NCI-H82 treated with DMSO at 0.1 percent for 48 hours (cell line): Measurements from ENCODE around the gene ESAM.
"Not testable (repeated sequence)": the region's sequence is repeated elsewhere in the genome, so short reads cannot be mapped to it uniquely, and the experiment has no call there.

Experiments
- DNase-seq: peaks from one replicate; lab custom pipeline; 2025; ENCODE audit not compliant: unreplicated experiment; lab: John Stamatoyannopoulos, UW

The ESAM gene

GRCh38 chr11:124776865-124777645 lies 15.0 kb upstream of the ESAM start:
- DNase-seq: no peak

GRCh38 chr11:124770959-124771358 lies 8.9 kb upstream of the ESAM start:
- not testable (repeated sequence) for DNase-seq

GRCh38 chr11:124769806-124770774 lies 8.0 kb upstream of the ESAM start:
- DNase-seq: no peak

- no peak for DNase-seq
Measured at GRCh38 chr11:124768914-124769313, 6.8 kb upstream of the ESAM start.

GRCh38 chr11:124766156-124766555 lies 4.1 kb upstream of the ESAM start:
- DNase-seq: no peak

- peak; percentile 31 for DNase-seq
Measured at GRCh38 chr11:124763156-124763947, 1.3 kb upstream of the ESAM start.

- no peak for DNase-seq
Measured at GRCh38 chr11:124762624-124763155, 600 bp upstream of the ESAM start.

- peak; percentile 58 for DNase-seq
Measured at GRCh38 chr11:124761301-124762104, 587 bp downstream of the ESAM start.

GRCh38 chr11:124760806-124761205 lies 1.3 kb downstream of the ESAM start:
- DNase-seq: no peak

GRCh38 chr11:124760205-124760652 lies 1.9 kb downstream of the ESAM start:
- no peak for DNase-seq

GRCh38 chr11:124759266-124760204 lies 2.6 kb downstream of the ESAM start:
- no peak for DNase-seq

GRCh38 chr11:124758355-124759265 lies 3.5 kb downstream of the ESAM start:
- DNase-seq: peak; percentile 15

- DNase-seq: no peak
Measured at GRCh38 chr11:124757320-124757719, 4.8 kb downstream of the ESAM start.

- no peak for DNase-seq
Measured at GRCh38 chr11:124756753-124757227, 5.3 kb downstream of the ESAM start.

GRCh38 chr11:124756033-124756752 lies 5.9 kb downstream of the ESAM start:
- DNase-seq: no peak

GRCh38 chr11:124754710-124755109 lies 7.4 kb downstream of the ESAM start:
- DNase-seq: no peak

- DNase-seq: no peak
Measured at GRCh38 chr11:124754309-124754708, 7.8 kb downstream of the ESAM start.
